Heart right ventricle (tissue), 16 donors: ENCODE results near the gene POLR3C. TPM values are rescaled to one million over a fixed set of nuclear protein-coding genes. Genes with fewer than 3 reads are reported as not detected.

ENCODE experiments used
- ATAC-seq, 8 donors: fragments of 200-7000 bp; cut with Tn5 transposase; one replicate each; pipeline ENCODE4 v1.9.1; 2020; ENCODE audit warnings: mild to moderate bottlenecking in 8 of 8, moderate library complexity in 8 of 8, moderate number of reproducible peaks in 1 of 8
- DNase-seq, 2 donors: peaks; one replicate each; pipeline ENCODE4 v3.0.0-alpha.2; 2020
- H3K27ac ChIP-seq, 10 donors: fragments of 200-600 bp; sonication (generic) in 2 of 10; one replicate each; pipeline versions ENCODE4 v1.5.0 to v1.8.0; 2020 to 2022; ENCODE audit warnings: mild to moderate bottlenecking in 3 of 10
- H3K27me3 ChIP-seq, 7 donors: fragments of 200-600 bp; one replicate each; pipeline ENCODE4 v1.8.0; 2021 to 2022; ENCODE audit warnings: mild to moderate bottlenecking in 2 of 7
- H3K36me3 ChIP-seq, 9 donors: fragments of 200-600 bp; sonication (generic) in 1 of 9; one replicate each; pipeline versions ENCODE4 v1.5.0 to v1.8.0; 2020 to 2022; ENCODE audit warnings: mild to moderate bottlenecking in 2 of 9
- H3K4me1 ChIP-seq, 9 donors: fragments of 200-600 bp; sonication (generic) in 1 of 9; one replicate each; pipeline versions ENCODE4 v1.5.0 to v1.8.0; 2020 to 2022; ENCODE audit warnings: mild to moderate bottlenecking in 4 of 9
- H3K4me3 ChIP-seq, 10 donors: fragments of 200-600 bp; sonication (generic) in 2 of 10; one replicate each; pipeline versions ENCODE4 v1.5.0 to v1.8.0; 2020 to 2022; ENCODE audit warnings: mild to moderate bottlenecking in 7 of 10, moderate library complexity in 2 of 10
- H3K9me3 ChIP-seq, 11 donors: fragments of 200-600 bp in 10 of 11; sonication (generic) in 2 of 11; one replicate each; pipeline versions ENCODE4 v1.5.0 to v1.8.0; 2013 to 2022; ENCODE audit warnings: mild to moderate bottlenecking in 2 of 11, control low read depth in 1 of 11, moderate library complexity in 1 of 11
- CTCF ChIP-seq, 9 donors: fragments of 200-600 bp; sonication (generic) in 2 of 9; IDR thresholded peaks; one replicate each; pipeline versions ENCODE4 v1.5.0 to v1.8.0; 2021 to 2022; ENCODE audit warnings: antibody characterized with exemption in 9 of 9, mild to moderate bottlenecking in 5 of 9, moderate library complexity in 1 of 9
- WGBS, 2 donors: extraction: QIAGEN DNeasy Blood & Tissue Kit; methylation state at CpG; one replicate each; pipeline ENCODE4 v1.1.7; 2013; ENCODE audit warnings: inconsistent platforms in 1 of 2; 5-methylcytosine and 5-hydroxymethylcytosine counted together
- intact Hi-C, 10 donors: fragments of 100-400 bp; cut with DNase I; formaldehyde crosslinking; loops; one replicate each; pipeline versions ENCODE4 v1.11.1 to v1.14.2; 2022
- polyA plus RNA-seq, 2 donors: library from polyadenylated mRNA; stranded (reverse); fragments of 200-250 nt; gene quantifications; one replicate each; pipeline ENCODE4 v1.2.3, GENCODE V29; 2013
- total RNA-seq, 10 donors: library from RNA; stranded (reverse); fragmentation: NEBNext Ultra II Directional in 3 of 10; extraction: Animal tissue kit (Norgen Biotek cat#: 25700) in 3 of 10; gene quantifications; one replicate each; pipeline versions ENCODE4 v1.2.1 to v1.2.4, GENCODE V29; 2021 to 2023
- donor health status: Arrhythmogenic right ventricular cardiomyopathy.
- donor health status: ischemic (EF 13 %, LVEDD 7.1; RV severe dilation, severe dysfunction).
- donor health status: healthy with polysubstance abuse.
- donor health status: DM: no; HTN: yes; CAD: no.
- donor health status: DM: no; HTN: no; CAD: no.
- donor health status: ischemic (EF 25% LVEDD 6.9; RV normal size, moderate dysfunction).
- donor health status: ischemic (EF 25% LVEDD 5.7; RV mildly dilated, moderate dysfunction).
- donor health status: healthy.
- donor health status: DM: yes; HTN: yes; CAD: no.
- donor health status: Ischemic cardiomyopathy.
- donor health status: ischemic (EF 35%, LVEDD 5.7; RV mildly dilated, moderate dysfunction).
- donor health status: nonischemic (EF 11% LVEDD 7.7; RV severe dilation, severe dysfunction).
- donor health status: DM: yes; HTN: yes; CAD: no.
- donor health status: PGD.
- donor health status: ischemic (EF 29% LVEDD 5.4; RV normal size, mild dysfunction).
- donor health status: nonischemic (EF 23%, LVEDD 6.1; RV moderate dilation, normal function).

POLR3C gene
- total and polyA plus RNA-seq, 12 donors = 8.0 to 18.1 (median 14.9) TPM

GRCh38 chr1:145863282-145864018, 39.5 kb downstream of the POLR3C start:
- H3K4me1 ChIP-seq = peaks cover 2 to 7% (median 5%) of the 10 kb centered on the region in 9 donors
- no peak overlapping the region for H3K27ac ChIP-seq
- intact Hi-C loops = no loop called here
- no peak for TF ChIP-seq CTCF (IDR thresholded peaks at IDR 0.05)
- no peaks in the 10 kb centered on the region for H3K27me3 ChIP-seq
- H3K36me3 ChIP-seq = peaks cover 0 to 8% (median 0%) of the 10 kb centered on the region in 9 donors
- no peak overlapping the region for H3K4me3 ChIP-seq
- WGBS, 2 donors = 72 to 79% methylated on average over 5 of the region's 5 CpGs
- no peaks in the 10 kb centered on the region for H3K9me3 ChIP-seq
- ATAC-seq (no peak), DNase-seq (no peak)

GRCh38 chr1:145868232-145868631, 44.2 kb downstream of the POLR3C start:
- H3K4me3 ChIP-seq = no peak overlapping the region
- no peak overlapping the region for H3K27ac ChIP-seq
- H3K4me1 ChIP-seq = peaks cover 0 to 21% (median 9%) of the 10 kb centered on the region in 9 donors
- intact Hi-C loops = no loop called here
- WGBS, 2 donors = 77 to 80% methylated on average over 4 of the region's 4 CpGs
- ATAC-seq (no peak), DNase-seq (no peak)
- H3K9me3 ChIP-seq = no peaks in the 10 kb centered on the region
- H3K27me3 ChIP-seq = no peaks in the 10 kb centered on the region
- no peak for TF ChIP-seq CTCF (IDR thresholded peaks at IDR 0.05)
- peaks cover 0 to 8% (median 0%) of the 10 kb centered on the region in 9 donors for H3K36me3 ChIP-seq

DNA sequence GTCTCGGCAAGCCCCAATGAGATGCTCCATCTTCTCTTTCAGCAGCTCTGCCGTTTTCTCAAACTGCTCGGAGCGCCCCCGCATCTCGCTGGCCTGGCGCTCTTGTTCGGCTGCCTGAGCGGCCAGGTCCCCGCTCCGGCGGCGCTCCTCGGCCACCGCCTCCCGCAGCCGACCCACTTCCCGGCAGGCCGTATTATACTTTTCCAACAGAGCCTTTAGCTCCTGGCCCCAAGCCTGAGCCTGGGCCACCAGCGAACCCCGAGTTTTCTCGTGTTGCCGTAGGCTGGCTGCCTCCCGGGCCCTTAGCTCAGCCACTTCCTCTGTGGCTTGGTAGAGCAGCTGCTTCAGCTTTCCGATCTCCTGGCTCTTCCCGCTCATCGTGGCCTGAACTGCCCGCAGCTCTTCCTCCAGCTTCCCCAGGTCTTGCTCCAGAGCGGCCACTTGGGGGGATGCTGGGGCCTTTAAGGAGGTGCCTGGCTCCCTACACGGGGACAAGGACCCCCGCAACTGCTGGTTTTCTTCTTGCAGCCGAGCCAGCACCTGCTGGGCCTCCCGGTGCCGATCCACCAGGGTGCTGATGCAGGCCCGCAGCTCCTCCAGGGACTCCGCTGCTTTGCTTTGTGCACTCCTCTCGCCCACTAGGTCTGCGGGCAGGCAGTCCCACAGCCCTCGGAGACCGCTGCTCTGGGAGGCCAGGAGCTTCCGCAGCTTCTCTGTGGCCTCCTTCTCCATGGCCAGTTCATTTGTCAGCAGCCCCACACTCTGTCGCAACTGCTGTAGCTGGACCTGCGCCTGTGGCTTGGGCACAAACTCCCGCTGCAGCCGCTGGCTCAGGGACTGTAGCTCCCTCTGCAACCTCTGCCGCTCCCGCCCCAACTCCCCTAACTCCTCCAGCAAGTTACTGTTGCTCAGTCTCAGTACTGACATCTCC, 48.3 kb downstream of the POLR3C start:
- Histone ChIP-seq H3K4me3 (peak overlapping the region in 9 of 10 donors; percentile 23 to 60 (median 53)), H3K9me3 (no peaks in the 10 kb centered on the region), H3K27ac (peak overlapping the region in 9 of 10 donors; percentile 61 to 84 (median 76)), H3K27me3 (no peaks in the 10 kb centered on the region), H3K36me3 (peaks cover 0 to 7% (median 0%) of the 10 kb centered on the region in 9 donors), H3K4me1 (peaks cover 0 to 21% (median 9%) of the 10 kb centered on the region in 9 donors)
- peak; percentile 74 to 84 (median 79) for ATAC-seq
- TF ChIP-seq CTCF (IDR thresholded peaks at IDR 0.05) = no peak
- WGBS, 2 donors = 27 to 30% methylated on average over 47 of the region's 47 CpGs
- peak; percentile 17 to 64 for DNase-seq
- intact Hi-C loops = no loop called here

- Histone ChIP-seq H3K27ac (no peak overlapping the region), H3K9me3 (no peaks in the 10 kb centered on the region), H3K27me3 (no peaks in the 10 kb centered on the region), H3K36me3 (no peaks in the 10 kb centered on the region), H3K4me1 (peaks cover 0 to 21% (median 9%) of the 10 kb centered on the region in 9 donors), H3K4me3 (no peak overlapping the region)
- no peak for ATAC-seq
- 93 to 97% methylated on average over 12 of the region's 12 CpGs for WGBS, 2 donors
- intact Hi-C loops = no loop called here
- DNase-seq = no peak
- no peak for TF ChIP-seq CTCF (IDR thresholded peaks at IDR 0.05)
Measured at GRCh38 chr1:145874646-145875045, 50.6 kb downstream of the POLR3C start.
